ENCODE data around the gene GALE.

GALE gene

GRCh38 chr1:23751050-23751814 lies 49.3 kb downstream of the GALE start:
- DNase-seq (ENCODE audit: low read depth in 2 of 2): no peak

GRCh38 chr1:23748016-23748415 lies 52.5 kb downstream of the GALE start:
- DNase-seq (ENCODE audit: low read depth in 2 of 2): no peak

Data from activated CD4-positive, alpha-beta T cell treated with anti-CD3 and anti-CD28 coated beads for 24 hours (primary cell).